ENCODE data around the gene SLC10A3.
A peak's percentile ranks its signal among the peaks of the same experiment; 100 is the strongest.

The SLC10A3 gene

DNA sequence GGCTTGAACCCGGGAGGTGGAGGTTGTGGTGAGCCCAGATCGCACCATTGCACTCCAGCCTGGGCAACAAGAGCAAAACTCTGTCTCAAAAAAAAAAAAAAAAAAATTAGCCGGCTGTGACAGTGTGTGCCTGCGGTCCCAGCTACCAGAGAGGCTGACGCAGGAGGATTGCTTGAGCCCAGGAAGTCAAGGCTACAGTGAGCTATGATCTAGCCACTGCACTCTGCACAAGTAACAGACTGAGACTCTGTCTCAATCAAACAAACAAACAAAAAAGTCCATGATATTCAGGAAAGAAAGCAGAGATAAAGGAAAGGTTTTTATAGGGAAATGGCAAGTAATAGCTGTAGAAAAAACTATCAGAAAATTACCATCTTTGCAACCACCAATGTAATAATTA lies 9.2 kb downstream of the SLC10A3 start:
- H3K4me3 ChIP-seq (ENCODE audit: low read depth in 1 of 2, low read length in 2 of 2), result no peak overlapping the region
- H3K4me1 ChIP-seq (ENCODE audit: insufficient read depth, low read length), result peaks cover 10% of the 10 kb centered on the region
- peaks cover 0 to 5% of the 10 kb centered on the region in 2 donors for H3K27me3 ChIP-seq (ENCODE audit: control insufficient read depth in 1 of 2, insufficient read depth in 2 of 2, low read length in 2 of 2)
- peaks cover 15% of the 10 kb centered on the region for H3K36me3 ChIP-seq (ENCODE audit: insufficient read depth, low read length)
- no peak overlapping the region for H3K9ac ChIP-seq (ENCODE audit: low read length)
- no peaks in the 10 kb centered on the region for H3K9me3 ChIP-seq (ENCODE audit: low read length)
- H3K27ac ChIP-seq (ENCODE audit: low read depth, low read length), result no peak overlapping the region

DNA sequence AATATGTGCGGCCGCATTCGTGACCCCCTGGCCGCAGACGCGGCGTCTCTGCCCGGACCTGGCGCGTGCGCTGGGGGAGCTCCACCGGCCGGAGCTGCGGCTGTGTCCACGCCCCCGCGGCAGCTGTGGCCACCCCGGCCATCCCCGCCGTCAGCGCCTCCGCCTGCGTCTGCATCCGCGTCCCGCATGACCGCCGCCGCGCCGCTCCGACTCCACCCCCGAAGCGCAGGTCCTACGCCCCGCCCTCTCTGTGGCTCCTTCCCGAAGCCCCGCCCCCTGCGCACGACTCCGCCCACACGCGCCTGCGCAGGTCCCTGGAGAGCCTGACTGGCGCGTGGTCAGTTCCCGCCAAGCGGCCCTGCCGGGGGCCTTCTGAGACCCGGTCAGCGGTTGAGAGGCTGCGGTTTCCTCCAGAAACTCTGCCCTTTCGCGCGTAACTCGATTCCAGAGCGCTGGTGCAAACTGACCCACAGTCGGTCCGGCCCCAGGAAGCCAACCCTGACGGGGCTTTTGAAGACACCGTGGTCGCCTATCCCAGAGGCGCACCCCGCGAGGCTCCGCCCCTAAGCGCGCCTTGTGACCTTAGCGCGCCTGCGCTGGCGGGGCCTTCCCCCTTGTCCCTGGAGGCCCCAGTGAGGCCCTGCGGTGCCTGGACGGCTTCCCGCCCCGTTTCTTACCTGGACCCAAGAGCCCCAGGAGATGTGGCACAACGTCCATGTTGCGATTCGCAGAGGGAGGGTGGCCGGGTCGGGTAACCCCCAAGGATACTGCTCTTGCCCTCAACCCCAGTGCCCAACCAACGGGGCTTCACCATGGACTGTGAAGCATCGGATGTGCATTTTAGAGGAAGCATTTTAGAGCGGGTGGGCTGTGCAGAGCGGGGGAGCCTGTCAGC lies 11.5 kb downstream of the SLC10A3 start, which contains the start of gene LAGE3:
Gene LAGE3, minus strand, starts transcription at position 554 of the 895 bp plus-strand sequence. Its CDS starts 366 bp downstream, at position 188.
- Histone ChIP-seq H3K4me3 (ENCODE audit: low read depth in 1 of 2, low read length in 2 of 2) (peak within 1 kb of the TSS; percentile 36 to 53), H3K9me3 (ENCODE audit: low read length) (no peaks in the 10 kb centered on the region), H3K4me1 (ENCODE audit: insufficient read depth, low read length) (no peaks in the 10 kb centered on the region), H3K36me3 (ENCODE audit: insufficient read depth, low read length) (peaks cover under 1% of the 10 kb centered on the region), H3K27me3 (ENCODE audit: control insufficient read depth in 1 of 2, insufficient read depth in 2 of 2, low read length in 2 of 2) (peaks cover 0 to 5% of the 10 kb centered on the region in 2 donors), H3K9ac (ENCODE audit: low read length) (no peak within 1 kb of the TSS), H3K27ac (ENCODE audit: low read depth, low read length) (peak within 1 kb of the TSS; percentile 80)

DNA sequence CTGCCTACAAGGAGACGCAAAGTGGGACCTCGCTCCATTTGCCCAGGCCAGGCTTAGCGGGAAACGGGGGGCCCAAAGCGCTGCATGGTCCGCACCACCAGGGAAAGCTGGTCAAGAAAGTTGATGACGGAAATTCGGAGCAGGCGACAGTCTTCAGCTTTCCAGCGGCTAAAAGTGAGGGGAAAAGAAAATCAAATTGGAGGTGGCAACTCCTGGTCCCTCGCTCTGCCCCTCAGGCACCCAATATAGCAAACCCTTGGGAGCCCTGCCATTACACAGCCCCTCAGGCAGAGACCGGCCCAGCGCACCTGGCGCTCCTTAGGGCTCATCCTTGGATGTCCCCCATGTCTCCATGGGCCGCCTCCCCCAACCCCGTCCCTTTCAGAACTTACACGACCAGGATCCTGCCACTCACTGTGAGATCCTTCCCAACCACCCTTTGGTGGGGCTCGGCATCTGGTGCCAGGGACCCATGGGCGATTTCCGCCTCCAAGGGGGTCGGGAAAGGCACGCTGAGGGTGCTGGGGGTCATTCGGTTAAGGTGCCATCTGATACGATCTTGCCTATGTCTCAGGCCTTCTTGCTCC lies 12.4 kb downstream of the SLC10A3 start:
- peaks cover 0 to 5% of the 10 kb centered on the region in 2 donors for H3K27me3 ChIP-seq (ENCODE audit: control insufficient read depth in 1 of 2, insufficient read depth in 2 of 2, low read length in 2 of 2)
- no peaks in the 10 kb centered on the region for H3K4me1 ChIP-seq (ENCODE audit: insufficient read depth, low read length)
- no peaks in the 10 kb centered on the region for H3K36me3 ChIP-seq (ENCODE audit: insufficient read depth, low read length)
- H3K9me3 ChIP-seq (ENCODE audit: low read length), result no peaks in the 10 kb centered on the region
- H3K4me3 ChIP-seq (ENCODE audit: low read depth in 1 of 2, low read length in 2 of 2), result peak overlapping the region; percentile 36 to 41
- peak overlapping the region; percentile 73 for H3K27ac ChIP-seq (ENCODE audit: low read depth, low read length)
- H3K9ac ChIP-seq (ENCODE audit: low read length), result no peak overlapping the region

DNA sequence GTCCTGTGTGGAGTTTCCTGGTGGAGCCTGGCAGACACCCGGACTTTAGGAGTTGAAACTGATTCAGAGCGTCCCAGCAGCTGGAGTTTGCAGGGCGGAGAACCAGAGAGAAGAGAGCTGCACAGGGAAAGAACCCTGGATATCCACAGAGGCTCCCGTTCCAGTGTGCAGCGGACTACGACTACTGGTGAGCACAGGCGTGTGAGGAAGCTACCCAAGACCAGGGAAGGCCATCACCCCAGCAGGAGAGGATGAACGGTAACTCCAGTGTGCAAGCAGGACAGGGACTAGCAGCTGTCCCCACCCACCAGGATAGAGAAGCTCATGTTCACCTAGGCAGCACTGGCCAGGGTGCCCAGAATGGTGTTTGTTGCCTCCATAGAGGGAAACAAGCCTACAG lies 13.6 kb downstream of the SLC10A3 start:
- Histone ChIP-seq H3K9ac (ENCODE audit: low read length) (no peak overlapping the region), H3K27me3 (ENCODE audit: control insufficient read depth in 1 of 2, insufficient read depth in 2 of 2, low read length in 2 of 2) (peaks cover 0 to 5% of the 10 kb centered on the region in 2 donors), H3K9me3 (ENCODE audit: low read length) (no peaks in the 10 kb centered on the region), H3K4me1 (ENCODE audit: insufficient read depth, low read length) (no peaks in the 10 kb centered on the region), H3K27ac (ENCODE audit: low read depth, low read length) (no peak overlapping the region), H3K4me3 (ENCODE audit: low read depth in 1 of 2, low read length in 2 of 2) (no peak overlapping the region), H3K36me3 (ENCODE audit: insufficient read depth, low read length) (no peaks in the 10 kb centered on the region)

DNA sequence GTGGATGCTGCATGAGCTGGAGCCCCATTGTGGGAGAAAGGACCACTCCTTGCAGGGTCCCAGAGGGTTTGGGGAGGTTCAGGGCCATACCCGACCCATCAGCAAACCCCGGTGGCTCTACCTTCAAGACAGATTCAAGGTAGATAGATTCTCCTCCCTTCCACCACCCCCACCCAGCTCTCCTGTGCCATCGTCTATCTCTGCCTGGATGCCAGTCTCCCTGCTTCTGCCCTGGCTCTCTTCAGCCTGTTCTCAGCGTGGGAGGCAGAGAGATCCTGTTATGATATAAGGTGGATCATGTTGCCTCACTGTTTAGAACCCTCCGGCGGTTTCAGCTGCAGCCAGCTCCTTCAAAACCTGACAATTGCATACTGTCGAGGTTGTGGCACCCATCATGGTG lies 16.7 kb downstream of the SLC10A3 start:
- no peak overlapping the region for H3K9ac ChIP-seq (ENCODE audit: low read length)
- no peaks in the 10 kb centered on the region for H3K4me1 ChIP-seq (ENCODE audit: insufficient read depth, low read length)
- no peaks in the 10 kb centered on the region for H3K9me3 ChIP-seq (ENCODE audit: low read length)
- no peak overlapping the region for H3K27ac ChIP-seq (ENCODE audit: low read depth, low read length)
- H3K36me3 ChIP-seq (ENCODE audit: insufficient read depth, low read length), result peaks cover 6% of the 10 kb centered on the region
- peaks cover 0 to under 1% of the 10 kb centered on the region in 2 donors for H3K27me3 ChIP-seq (ENCODE audit: control insufficient read depth in 1 of 2, insufficient read depth in 2 of 2, low read length in 2 of 2)
- H3K4me3 ChIP-seq (ENCODE audit: low read depth in 1 of 2, low read length in 2 of 2), result no peak overlapping the region

DNA sequence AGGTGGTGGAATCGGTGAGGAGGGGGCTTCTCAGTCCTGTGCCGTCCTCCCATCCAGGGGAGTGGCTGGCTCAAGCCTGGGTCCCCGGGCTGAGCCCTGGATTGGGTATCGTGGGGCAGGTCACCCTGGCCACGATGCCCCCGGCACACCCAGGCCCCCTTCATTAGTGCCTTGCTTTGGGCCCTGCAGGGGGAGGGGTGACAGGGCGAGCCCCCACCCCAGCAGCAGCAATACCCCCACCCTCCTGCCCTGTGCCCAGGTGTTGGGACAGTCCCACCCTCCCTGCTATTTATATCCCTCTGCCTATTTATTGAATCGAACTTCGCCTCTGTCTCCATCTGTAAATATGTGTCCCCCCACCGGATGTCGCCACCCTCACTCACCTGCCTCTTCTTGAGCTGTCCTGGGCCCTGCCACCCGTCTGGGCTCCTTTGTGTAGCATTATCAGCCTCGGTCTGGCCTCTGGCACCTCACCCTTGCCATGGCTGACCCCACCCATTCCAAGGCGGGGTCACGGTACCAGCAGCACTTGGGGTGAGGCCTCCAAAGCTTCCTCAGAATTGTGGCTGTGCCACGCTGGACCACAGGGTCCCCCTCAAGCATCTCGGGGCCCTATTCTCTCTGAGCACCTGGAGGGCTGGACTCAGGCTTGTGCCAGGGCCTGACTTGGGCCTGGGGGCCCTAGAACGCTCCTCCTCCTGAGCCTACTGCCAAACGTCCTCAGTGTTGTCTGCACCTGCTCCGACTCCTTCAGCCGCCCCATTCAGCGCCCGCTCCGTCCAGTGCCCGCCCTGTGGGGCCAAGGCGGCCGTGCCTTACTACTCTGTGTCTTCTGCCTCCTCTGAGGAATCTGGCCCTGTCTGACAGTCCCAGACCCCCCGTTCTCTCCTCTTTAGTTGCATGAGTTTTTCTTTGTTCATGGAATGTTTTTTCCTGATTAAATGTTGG lies 17.5 kb downstream of the SLC10A3 start:
- H3K4me3 ChIP-seq (ENCODE audit: low read depth in 1 of 2, low read length in 2 of 2), result no peak overlapping the region
- H3K27ac ChIP-seq (ENCODE audit: low read depth, low read length), result no peak overlapping the region
- H3K9me3 ChIP-seq (ENCODE audit: low read length), result no peaks in the 10 kb centered on the region
- H3K27me3 ChIP-seq (ENCODE audit: control insufficient read depth in 1 of 2, insufficient read depth in 2 of 2, low read length in 2 of 2), result no peaks in the 10 kb centered on the region
- H3K4me1 ChIP-seq (ENCODE audit: insufficient read depth, low read length), result no peaks in the 10 kb centered on the region
- peaks cover 8% of the 10 kb centered on the region for H3K36me3 ChIP-seq (ENCODE audit: insufficient read depth, low read length)
- H3K9ac ChIP-seq (ENCODE audit: low read length), result no peak overlapping the region

DNA sequence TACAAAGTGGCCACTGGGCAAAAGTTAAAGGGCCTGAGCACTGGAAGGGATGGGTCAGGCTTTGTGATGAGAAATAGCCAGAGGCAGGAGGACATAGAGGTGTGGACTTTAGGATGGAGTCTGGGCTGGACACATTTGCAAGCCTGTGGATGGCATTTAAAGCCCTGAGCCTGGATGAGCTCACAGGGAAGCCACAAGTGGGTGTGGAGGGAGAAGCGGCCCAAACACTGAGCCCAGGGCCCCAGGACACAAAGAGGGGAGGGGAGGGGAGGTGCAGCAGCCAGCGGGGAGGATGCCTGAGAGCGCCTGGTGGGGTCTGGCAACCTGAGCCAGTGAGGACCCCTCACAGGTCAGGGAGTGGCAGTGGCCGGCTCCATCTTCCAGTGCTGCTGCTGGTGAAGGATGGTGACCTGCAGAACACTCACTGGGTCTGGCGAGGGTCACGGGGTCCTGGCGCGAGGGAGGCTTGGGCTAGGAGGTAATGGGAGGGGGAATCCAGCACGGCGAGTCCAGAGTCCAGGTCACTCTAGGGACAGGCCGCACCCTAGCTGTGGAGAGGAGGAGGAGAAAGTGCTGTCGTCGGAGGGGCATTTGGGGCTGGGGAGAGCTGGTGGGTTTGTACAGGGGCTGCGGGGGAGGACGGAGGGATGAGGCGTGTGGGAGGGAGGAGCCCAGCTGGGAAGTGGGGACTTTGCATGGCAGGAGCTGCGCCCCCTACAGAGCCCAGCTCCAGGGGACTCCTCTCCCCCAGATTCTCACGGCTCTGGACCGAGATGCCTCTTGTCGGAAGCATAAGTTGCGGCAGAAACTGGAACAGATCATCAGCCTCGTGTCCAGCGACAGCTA lies 18.4 kb downstream of the SLC10A3 start:
- no peaks in the 10 kb centered on the region for H3K9me3 ChIP-seq (ENCODE audit: low read length)
- H3K9ac ChIP-seq (ENCODE audit: low read length), result no peak overlapping the region
- H3K27ac ChIP-seq (ENCODE audit: low read depth, low read length), result no peak overlapping the region
- no peak overlapping the region for H3K4me3 ChIP-seq (ENCODE audit: low read depth in 1 of 2, low read length in 2 of 2)
- no peaks in the 10 kb centered on the region for H3K4me1 ChIP-seq (ENCODE audit: insufficient read depth, low read length)
- peaks cover 8% of the 10 kb centered on the region for H3K36me3 ChIP-seq (ENCODE audit: insufficient read depth, low read length)
- H3K27me3 ChIP-seq (ENCODE audit: control insufficient read depth in 1 of 2, insufficient read depth in 2 of 2, low read length in 2 of 2), result no peaks in the 10 kb centered on the region

DNA sequence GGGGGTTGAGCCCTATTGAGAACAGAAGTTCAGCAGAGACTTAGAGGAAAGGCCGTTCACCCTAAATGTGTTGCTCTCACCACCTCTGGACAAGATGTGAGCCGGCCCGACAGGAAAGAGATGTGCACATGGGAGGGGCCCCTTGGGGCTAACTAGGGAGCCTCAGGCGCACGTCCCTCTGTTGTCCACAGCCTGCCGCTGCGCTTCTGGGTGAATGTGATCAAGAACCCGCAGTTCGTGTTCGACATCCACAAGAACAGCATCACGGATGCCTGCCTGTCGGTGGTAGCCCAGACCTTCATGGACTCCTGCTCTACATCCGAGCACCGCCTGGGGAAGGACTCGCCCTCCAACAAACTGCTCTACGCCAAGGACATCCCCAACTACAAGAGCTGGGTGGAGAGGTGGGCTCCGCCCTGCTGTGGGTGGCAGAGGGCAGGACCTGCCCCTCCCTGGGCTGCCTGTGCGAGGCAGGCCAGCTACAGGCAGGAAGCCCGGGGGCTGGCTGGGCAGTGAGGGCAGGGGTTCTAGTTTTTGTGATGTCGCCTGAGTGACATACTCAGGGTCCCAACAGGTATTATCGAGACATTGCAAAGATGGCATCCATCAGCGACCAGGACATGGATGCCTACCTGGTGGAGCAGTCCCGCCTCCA lies 19.4 kb downstream of the SLC10A3 start:
- Histone ChIP-seq H3K9me3 (ENCODE audit: low read length) (no peaks in the 10 kb centered on the region), H3K4me1 (ENCODE audit: insufficient read depth, low read length) (no peaks in the 10 kb centered on the region), H3K36me3 (ENCODE audit: insufficient read depth, low read length) (peaks cover 8% of the 10 kb centered on the region), H3K27ac (ENCODE audit: low read depth, low read length) (no peak overlapping the region), H3K9ac (ENCODE audit: low read length) (no peak overlapping the region), H3K4me3 (ENCODE audit: low read depth in 1 of 2, low read length in 2 of 2) (no peak overlapping the region), H3K27me3 (ENCODE audit: control insufficient read depth in 1 of 2, insufficient read depth in 2 of 2, low read length in 2 of 2) (no peaks in the 10 kb centered on the region)

DNA sequence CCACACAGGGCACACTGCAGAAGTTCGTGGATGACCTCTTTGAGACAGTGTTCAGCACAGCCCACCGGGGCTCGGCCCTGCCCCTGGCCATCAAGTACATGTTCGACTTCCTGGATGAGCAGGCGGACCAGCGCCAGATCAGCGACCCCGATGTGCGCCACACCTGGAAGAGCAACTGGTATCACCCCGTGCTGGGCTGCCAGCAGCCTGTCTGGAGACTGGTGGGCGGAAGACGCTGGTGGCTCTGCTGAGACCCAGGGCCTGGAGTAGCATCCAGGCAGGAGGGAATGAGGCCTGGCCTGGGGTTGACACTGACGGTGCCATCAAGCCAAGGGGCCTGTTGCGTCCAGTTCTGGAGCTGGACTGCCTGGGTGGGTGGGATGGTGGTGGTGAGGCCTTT lies 20.0 kb downstream of the SLC10A3 start:
- Histone ChIP-seq H3K4me3 (ENCODE audit: low read depth in 1 of 2, low read length in 2 of 2) (no peak overlapping the region), H3K9me3 (ENCODE audit: low read length) (no peaks in the 10 kb centered on the region), H3K27me3 (ENCODE audit: control insufficient read depth in 1 of 2, insufficient read depth in 2 of 2, low read length in 2 of 2) (no peaks in the 10 kb centered on the region), H3K9ac (ENCODE audit: low read length) (no peak overlapping the region), H3K36me3 (ENCODE audit: insufficient read depth, low read length) (peaks cover 8% of the 10 kb centered on the region), H3K27ac (ENCODE audit: low read depth, low read length) (no peak overlapping the region), H3K4me1 (ENCODE audit: insufficient read depth, low read length) (no peaks in the 10 kb centered on the region)

DNA sequence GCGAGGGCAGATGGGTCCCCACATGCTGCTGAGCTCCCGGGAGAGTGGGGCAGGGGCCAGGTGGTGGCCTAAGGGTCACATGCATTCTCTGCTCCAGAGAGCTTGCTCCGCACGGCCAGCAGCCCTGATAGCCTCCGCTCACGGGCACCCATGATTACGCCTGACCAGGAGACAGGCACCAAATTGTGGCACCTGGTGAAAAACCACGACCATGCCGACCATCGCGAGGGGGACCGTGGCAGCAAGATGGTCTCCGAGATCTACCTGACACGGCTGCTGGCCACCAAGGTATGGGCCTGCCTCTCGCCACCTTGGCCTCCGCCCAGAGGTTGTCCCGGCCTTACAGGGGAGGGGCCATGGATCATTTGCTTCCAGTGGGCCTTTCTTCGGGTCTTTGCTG lies 20.5 kb downstream of the SLC10A3 start:
- H3K9me3 ChIP-seq (ENCODE audit: low read length), result no peaks in the 10 kb centered on the region
- peaks cover 8% of the 10 kb centered on the region for H3K36me3 ChIP-seq (ENCODE audit: insufficient read depth, low read length)
- no peak overlapping the region for H3K9ac ChIP-seq (ENCODE audit: low read length)
- no peaks in the 10 kb centered on the region for H3K27me3 ChIP-seq (ENCODE audit: control insufficient read depth in 1 of 2, insufficient read depth in 2 of 2, low read length in 2 of 2)
- no peak overlapping the region for H3K4me3 ChIP-seq (ENCODE audit: low read depth in 1 of 2, low read length in 2 of 2)
- H3K4me1 ChIP-seq (ENCODE audit: insufficient read depth, low read length), result no peaks in the 10 kb centered on the region
- H3K27ac ChIP-seq (ENCODE audit: low read depth, low read length), result no peak overlapping the region

Data from muscle layer of colon (tissue), 2 donors.